Measurements from ENCODE around the gene NKAPL.
"Not testable (repeated sequence)": the region's sequence is repeated elsewhere in the genome, so short reads cannot be mapped to it uniquely, and the experiment has no call there.

NKAPL gene

GRCh38 chr6:28291573-28291972, 32.5 kb downstream of the NKAPL start:
- no peaks in the 10 kb centered on the region; the same call in 1 of the 2 replicates for H3K9me3 ChIP-seq
- no peak overlapping the region for H3K9ac ChIP-seq
- no peaks in the 10 kb centered on the region for H3K4me1 ChIP-seq
- TF ChIP-seq Cebpa-rat (IDR thresholded peaks at IDR 0.05), result no peak
- peaks cover 31% of the 10 kb centered on the region for H3K36me3 ChIP-seq
- no peaks in the 10 kb centered on the region for H3K27me3 ChIP-seq
- H4K20me1 ChIP-seq, result no peaks in the 10 kb centered on the region
- H3K27ac ChIP-seq, result no peak overlapping the region
- H3K4me2 ChIP-seq, result no peak overlapping the region
- H3K4me3 ChIP-seq, result no peak overlapping the region

GRCh38 chr6:28295326-28295725, 36.2 kb downstream of the NKAPL start:
- Histone ChIP-seq H3K9me3 (no peaks in the 10 kb centered on the region), H3K27ac (no peak overlapping the region), H3K36me3 (peaks cover 11% of the 10 kb centered on the region), H3K9ac (no peak overlapping the region), H3K4me1 (no peaks in the 10 kb centered on the region), H3K27me3 (no peaks in the 10 kb centered on the region), H3K4me3 (no peak overlapping the region), H4K20me1 (no peaks in the 10 kb centered on the region), H3K4me2 (no peak overlapping the region)
- TF ChIP-seq Cebpa-rat (IDR thresholded peaks at IDR 0.05), result no peak

- peaks cover 17% of the 10 kb centered on the region for H3K36me3 ChIP-seq
- H4K20me1 ChIP-seq, result no peaks in the 10 kb centered on the region
- H3K27me3 ChIP-seq, result no peaks in the 10 kb centered on the region
- H3K4me2 ChIP-seq, result no peak overlapping the region
- no peak for TF ChIP-seq Cebpa-rat (IDR thresholded peaks at IDR 0.05)
- H3K27ac ChIP-seq, result no peak overlapping the region
- no peak overlapping the region for H3K4me3 ChIP-seq
- no peaks in the 10 kb centered on the region for H3K4me1 ChIP-seq
- no peaks in the 10 kb centered on the region for H3K9me3 ChIP-seq
- H3K9ac ChIP-seq, result no peak overlapping the region
These were observed 37.5 kb downstream of the NKAPL start for GRCh38 chr6:28296520-28297060.

GRCh38 chr6:28303570-28303969, 44.5 kb downstream of the NKAPL start:
- Histone ChIP-seq H3K4me1 (no peaks in the 10 kb centered on the region), H3K27ac (no peak overlapping the region), H3K4me2 (no peak overlapping the region), H3K27me3 (no peaks in the 10 kb centered on the region), H3K36me3 (peaks cover 7% of the 10 kb centered on the region; the same call in 1 of the 2 replicates), H3K9ac (no peak overlapping the region), H3K4me3 (no peak overlapping the region), H4K20me1 (no peaks in the 10 kb centered on the region), H3K9me3 (no peaks in the 10 kb centered on the region)
- TF ChIP-seq Cebpa-rat (IDR thresholded peaks at IDR 0.05), result no peak

GRCh38 chr6:28306363-28306762, 47.3 kb downstream of the NKAPL start:
- H3K4me1 ChIP-seq, H3K36me3 ChIP-seq, H4K20me1 ChIP-seq, H3K4me3 ChIP-seq, H3K27ac ChIP-seq, H3K4me2 ChIP-seq, H3K9me3 ChIP-seq, H3K27me3 ChIP-seq, H3K9ac ChIP-seq: not testable (repeated sequence)

Data from BLaER1 (cell line).